Aorta (tissue), 5 donors: ENCODE data around the gene SAP130. TPM values are rescaled to one million over a fixed set of nuclear protein-coding genes. Genes with fewer than 3 reads are reported as not detected.

ENCODE experiments used
- ATAC-seq: fragments of 200-7000 bp; cut with Tn5 transposase; one replicate; pipeline ENCODE4 v1.9.1; 2022; ENCODE audit warnings: moderate library complexity; ENCODE audit not compliant: low FRiP score
- DNase-seq, 2 donors: peaks; one replicate each; pipeline ENCODE4 v3.0.0-alpha.2; 2020
- H3K27ac ChIP-seq, 2 donors: one replicate each; pipeline ENCODE4 v1.5.1; 2013; ENCODE audit warnings: low read length in 2 of 2, mild to moderate bottlenecking in 2 of 2, moderate library complexity in 2 of 2, control low read depth in 1 of 2, inconsistent platforms in 1 of 2, low read depth in 1 of 2
- H3K27me3 ChIP-seq, 2 donors: one replicate each; pipeline ENCODE4 v1.6.1; 2013; ENCODE audit warnings: control low read depth in 1 of 2, low read length in 1 of 2, mild to moderate bottlenecking in 1 of 2, moderate library complexity in 1 of 2; ENCODE audit not compliant: insufficient read depth in 2 of 2, control insufficient read depth in 1 of 2
- H3K36me3 ChIP-seq, 2 donors: one replicate each; pipeline ENCODE4 v1.6.1; 2013; ENCODE audit warnings: control low read depth in 1 of 2, low read length in 1 of 2, mild to moderate bottlenecking in 1 of 2; ENCODE audit not compliant: insufficient read depth in 2 of 2, control insufficient read depth in 1 of 2
- H3K4me1 ChIP-seq, 2 donors: one replicate each; pipeline ENCODE4 v1.6.1; 2013; ENCODE audit warnings: low read length in 2 of 2, control low read depth in 1 of 2, mild to moderate bottlenecking in 1 of 2, moderate library complexity in 1 of 2; ENCODE audit not compliant: insufficient read depth in 2 of 2, control insufficient read depth in 1 of 2
- H3K4me3 ChIP-seq, 2 donors: one replicate each; pipeline ENCODE4 v1.5.1; 2013; ENCODE audit warnings: low read length in 2 of 2, control low read depth in 1 of 2, mild to moderate bottlenecking in 1 of 2
- H3K9me3 ChIP-seq: one replicate; pipeline ENCODE4 v1.6.1; 2013; ENCODE audit warnings: mild to moderate bottlenecking, low read length; ENCODE audit not compliant: control insufficient read depth
- WGBS, 2 donors: extraction: QIAGEN DNeasy Blood & Tissue Kit; methylation state at CpG; one replicate each; pipeline ENCODE4 v1.1.7; 2013; 5-methylcytosine and 5-hydroxymethylcytosine counted together
- intact Hi-C, 2 donors: fragments of 100-400 bp; cut with DNase I; formaldehyde crosslinking; loops; one replicate each; pipeline versions ENCODE4 v1.14.2 to v1.15.0; 2022
- polyA plus RNA-seq, 2 donors: library from polyadenylated mRNA; stranded (reverse); fragments of 200-250 nt; gene quantifications; one replicate each; pipeline ENCODE4 v1.2.3, GENCODE V29; 2013
- total RNA-seq, 2 donors: library from RNA; stranded (reverse); fragmentation: NEBNext Ultra II Directional; extraction: Animal tissue kit (Norgen Biotek cat#: 25700); gene quantifications; one replicate each; pipeline ENCODE4 v1.2.1, GENCODE V29; 2021
- donor health status: healthy with polysubstance abuse.
- donor health status: Bipolar disorder and iron deficiency.
- donor health status: DM: no; HTN: no; CAD: no.
- donor health status: DM: no; HTN: no; CAD: no.
- donor health status: DM: yes; HTN: yes; CAD: no.

SAP130 gene
- total and polyA plus RNA-seq, 4 donors: 3.6 to 23.8 (median 16.3) TPM

DNA sequence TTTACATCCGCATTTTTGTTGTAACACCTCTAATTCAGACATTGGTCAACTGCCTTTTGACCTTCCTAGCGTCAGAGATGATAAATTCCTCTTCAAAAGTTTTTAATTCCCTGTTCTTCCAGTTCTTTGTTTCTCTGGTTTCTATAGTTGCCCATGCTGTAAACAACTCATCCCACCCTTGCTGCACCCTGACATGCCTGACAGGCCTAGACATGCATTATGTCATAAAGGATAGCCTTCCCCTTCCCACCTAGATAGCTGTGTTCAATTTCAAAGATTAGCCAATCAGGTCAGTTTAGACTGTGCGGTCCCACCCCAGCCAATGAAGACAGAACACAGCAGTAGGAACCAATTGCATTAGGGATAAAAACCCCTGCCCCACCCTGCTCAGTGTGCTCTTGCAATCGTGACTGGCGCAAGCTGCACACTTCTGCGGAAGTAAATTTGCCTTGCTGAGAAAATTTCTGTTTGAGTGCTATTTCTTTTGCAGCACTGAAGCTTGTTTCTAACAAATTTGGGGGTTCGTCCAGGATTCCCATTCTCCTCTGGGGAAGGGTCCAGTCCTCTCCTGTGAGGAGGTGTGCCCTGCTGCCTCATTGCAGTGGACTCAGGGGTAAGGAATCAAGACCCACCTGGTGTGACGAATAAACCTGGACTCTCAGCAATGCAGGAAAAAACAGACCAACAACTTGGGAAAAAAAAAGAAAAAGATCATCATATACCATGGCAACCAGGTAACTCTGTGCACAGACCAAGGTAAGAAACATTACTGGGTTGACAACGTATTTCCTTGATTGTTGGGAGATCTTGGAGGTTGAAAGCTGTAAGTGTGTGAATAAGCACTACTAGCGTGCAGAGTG is 9.1 kb upstream of the SAP130 start:
- DNase-seq: no peak
- no peak overlapping the region for H3K27ac ChIP-seq
- H3K27me3 ChIP-seq: no peaks in the 10 kb centered on the region
- no peaks in the 10 kb centered on the region for H3K4me1 ChIP-seq
- H3K9me3 ChIP-seq: peaks cover 3% of the 10 kb centered on the region
- intact Hi-C loops: no loop called here
- H3K36me3 ChIP-seq: no peaks in the 10 kb centered on the region
- H3K4me3 ChIP-seq: no peak overlapping the region
- ATAC-seq: no peak
- WGBS, 2 donors: 88 to 90% methylated on average over 10 of the region's 10 CpGs

DNA sequence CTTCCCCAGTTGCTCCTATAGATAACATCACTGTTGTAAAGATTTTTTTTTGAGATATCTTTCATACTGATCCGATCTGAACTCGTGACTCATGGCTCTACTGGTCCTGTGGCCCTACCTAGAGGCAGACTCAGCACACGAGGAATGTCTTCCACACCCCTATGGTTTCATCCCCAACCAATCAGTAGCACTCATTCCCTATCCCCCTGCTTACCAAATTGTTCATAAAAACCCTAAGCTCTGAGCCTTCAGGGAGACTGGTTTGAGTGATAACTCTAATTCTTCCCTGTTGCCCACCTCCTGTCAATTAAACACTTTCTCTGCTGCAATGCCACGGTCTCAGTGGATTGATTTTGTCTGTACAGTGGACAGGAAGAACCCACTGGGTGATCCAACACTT is 4.2 kb upstream of the SAP130 start:
- Histone ChIP-seq H3K9me3 (peaks cover under 1% of the 10 kb centered on the region), H3K4me3 (no peak overlapping the region), H3K27ac (no peak overlapping the region), H3K36me3 (no peaks in the 10 kb centered on the region), H3K27me3 (no peaks in the 10 kb centered on the region), H3K4me1 (no peaks in the 10 kb centered on the region)
- WGBS, 2 donors: 67 to 68% methylated on average over 4 of the region's 4 CpGs
- ATAC-seq (no peak), DNase-seq (no peak)
- intact Hi-C loops: no loop called here

DNA sequence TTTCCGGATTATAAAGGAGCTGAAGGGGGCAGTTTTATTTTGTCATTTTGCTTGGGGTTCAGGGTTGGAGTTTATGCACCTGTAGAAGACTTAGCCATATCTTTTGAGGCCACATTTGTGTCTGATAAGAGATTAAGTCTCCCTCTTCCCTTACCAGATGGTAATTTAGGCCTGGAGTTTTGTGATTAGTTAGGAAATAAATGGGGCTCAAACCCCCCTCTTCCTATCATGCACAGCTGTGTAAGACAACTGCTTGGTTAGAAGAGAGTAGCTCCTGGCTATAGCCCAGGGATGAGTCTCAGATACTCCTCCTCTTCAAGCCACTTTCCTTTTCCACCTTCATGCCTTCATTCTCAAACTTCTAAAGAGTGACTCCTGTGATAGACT is 802 bp upstream of the SAP130 start:
- Histone ChIP-seq H3K4me1 (no peaks in the 10 kb centered on the region), H3K36me3 (no peaks in the 10 kb centered on the region), H3K27ac (peak overlapping the region in 1 of 2 donors; percentile 0), H3K27me3 (no peaks in the 10 kb centered on the region), H3K9me3 (no peaks in the 10 kb centered on the region), H3K4me3 (peak overlapping the region in 1 of 2 donors; percentile 71)
- whole genome bisulfite sequencing, 2 donors: 0 to 2% methylated on average over 1 of the region's 1 CpG
- ATAC-seq: no peak
- intact Hi-C loops: loop anchor here (2.0 to 10.0 kb wide), 3 partner anchors 62 to 144 kb away; partner anchors contain the start of genes UGGT1 (in 2 of the 2) and AMMECR1L (in 1 of the 2)
- no peak for DNase-seq

DNA sequence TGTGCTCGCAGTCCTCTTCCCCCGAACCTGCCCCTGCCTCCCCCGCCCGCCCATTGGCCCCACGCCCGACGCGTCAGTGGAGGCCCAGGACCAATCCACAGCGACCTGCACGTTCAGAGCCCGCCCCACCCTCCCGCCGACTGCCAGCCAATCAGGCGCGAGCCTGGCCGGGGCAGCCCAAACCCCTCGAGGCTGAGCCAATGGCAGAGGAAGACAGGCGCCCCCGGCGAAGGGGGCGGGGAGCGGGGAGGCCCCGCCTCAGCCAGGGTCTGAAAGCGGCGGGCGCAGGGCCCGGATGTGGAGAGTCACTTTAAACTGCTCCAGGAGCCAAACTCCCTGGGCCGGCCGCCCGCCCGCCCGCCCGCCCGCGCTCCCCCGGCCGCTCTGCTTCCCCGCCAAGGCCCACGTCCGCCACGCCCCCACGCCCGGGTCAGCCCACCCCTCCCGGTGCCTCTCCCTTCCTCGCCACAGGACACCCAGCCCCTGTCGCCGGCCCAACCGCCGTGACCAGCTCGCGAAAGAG is 520 bp downstream of the SAP130 start:
- H3K27me3 ChIP-seq: no peaks in the 10 kb centered on the region
- peak overlapping the region; percentile 86 to 90 for H3K4me3 ChIP-seq
- H3K27ac ChIP-seq: peak overlapping the region in 1 of 2 donors; percentile 91
- 0 to 1% methylated on average over 26 to 51 of the region's 51 CpGs for WGBS, 2 donors
- ATAC-seq (peak; percentile 97), DNase-seq (peak; percentile 100)
- H3K36me3 ChIP-seq: no peaks in the 10 kb centered on the region
- no peaks in the 10 kb centered on the region for H3K4me1 ChIP-seq
- intact Hi-C loops: loop anchor here (5.0 to 10.0 kb wide), 2 partner anchors 65 to 143 kb away; partner anchors contain the start of genes AMMECR1L (in 1 of the 2) and UGGT1 (in 1 of the 2)
- no peaks in the 10 kb centered on the region for H3K9me3 ChIP-seq

DNA sequence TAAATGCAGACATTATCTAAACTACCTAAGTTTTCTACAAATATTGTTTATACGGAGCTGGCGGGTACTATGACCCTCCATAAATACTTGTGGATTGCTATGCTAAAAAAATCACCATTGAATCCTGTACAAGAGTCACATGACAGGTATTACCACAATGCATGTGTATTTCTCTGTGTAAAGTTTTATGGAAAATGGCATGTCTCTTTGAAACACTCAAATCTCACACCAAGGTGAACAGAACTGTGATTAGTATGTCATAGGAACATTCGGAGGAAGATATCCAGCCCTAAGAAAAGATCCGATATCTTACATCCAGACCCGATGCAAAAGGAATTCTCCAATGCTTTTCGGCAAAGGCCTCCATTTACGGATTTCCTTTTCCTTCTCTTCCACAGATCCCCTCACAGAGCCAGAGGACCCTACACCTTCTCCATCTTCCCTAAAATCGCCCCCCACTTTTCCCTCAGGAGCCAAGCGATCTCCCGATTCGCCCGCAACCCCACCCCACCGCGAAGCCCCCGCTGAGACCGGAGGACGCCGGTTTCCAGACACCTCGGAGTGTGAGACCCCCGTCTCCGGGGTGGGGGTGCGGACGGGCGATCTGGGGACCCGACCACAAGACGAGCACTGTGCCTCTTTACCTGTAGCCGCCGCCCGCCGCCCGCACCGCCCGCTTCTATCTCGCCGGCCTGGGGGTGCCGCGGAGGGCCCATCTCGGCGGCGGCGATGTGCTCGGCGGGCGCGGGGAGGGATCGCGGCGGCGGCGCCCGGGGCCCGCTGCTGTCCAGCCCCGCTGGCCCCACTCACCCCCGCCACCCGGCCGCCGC is 1.2 kb downstream of the SAP130 start:
- DNase-seq (no peak), ATAC-seq (no peak)
- intact Hi-C loops: loop anchor here (5.0 to 10.0 kb wide), 2 partner anchors 66 to 142 kb away; partner anchors contain the start of genes AMMECR1L (in 1 of the 2) and UGGT1 (in 1 of the 2)
- Histone ChIP-seq H3K36me3 (no peaks in the 10 kb centered on the region), H3K4me3 (peak overlapping the region; percentile 86 to 90), H3K9me3 (no peaks in the 10 kb centered on the region), H3K27ac (peak overlapping the region in 1 of 2 donors; percentile 23), H3K27me3 (no peaks in the 10 kb centered on the region), H3K4me1 (no peaks in the 10 kb centered on the region)
- 0 to 2% methylated on average over 45 to 57 of the region's 57 CpGs for WGBS, 2 donors

DNA sequence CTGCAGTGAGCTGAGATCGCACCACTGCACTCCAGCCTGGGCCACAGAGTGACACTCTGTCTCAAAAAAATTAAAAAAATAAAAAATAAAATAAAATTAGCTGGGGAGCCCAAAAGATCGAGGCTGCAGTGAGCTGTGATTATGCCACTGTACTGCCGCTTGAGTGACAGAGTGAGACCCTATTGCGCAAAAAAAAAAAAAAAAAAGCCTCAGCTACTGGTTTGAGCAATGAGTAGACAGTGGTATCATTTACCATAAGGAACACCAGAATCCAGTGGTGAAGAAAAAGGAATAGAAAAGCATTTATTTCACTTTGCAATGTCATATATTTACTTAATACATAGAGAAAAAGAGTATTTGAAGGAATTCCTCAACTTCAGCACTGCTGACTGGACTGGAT is 3.0 kb downstream of the SAP130 start:
- Histone ChIP-seq H3K4me1 (no peaks in the 10 kb centered on the region), H3K27me3 (no peaks in the 10 kb centered on the region), H3K27ac (no peak overlapping the region), H3K9me3 (no peaks in the 10 kb centered on the region), H3K4me3 (no peak overlapping the region), H3K36me3 (no peaks in the 10 kb centered on the region)
- intact Hi-C loops: loop anchor here (5.0 to 10.0 kb wide), 2 partner anchors 67 to 140 kb away; partner anchors contain the start of genes AMMECR1L (in 1 of the 2) and UGGT1 (in 1 of the 2)
- 91 to 97% methylated on average over 4 of the region's 4 CpGs for WGBS, 2 donors
- ATAC-seq (no peak), DNase-seq (no peak)

DNA sequence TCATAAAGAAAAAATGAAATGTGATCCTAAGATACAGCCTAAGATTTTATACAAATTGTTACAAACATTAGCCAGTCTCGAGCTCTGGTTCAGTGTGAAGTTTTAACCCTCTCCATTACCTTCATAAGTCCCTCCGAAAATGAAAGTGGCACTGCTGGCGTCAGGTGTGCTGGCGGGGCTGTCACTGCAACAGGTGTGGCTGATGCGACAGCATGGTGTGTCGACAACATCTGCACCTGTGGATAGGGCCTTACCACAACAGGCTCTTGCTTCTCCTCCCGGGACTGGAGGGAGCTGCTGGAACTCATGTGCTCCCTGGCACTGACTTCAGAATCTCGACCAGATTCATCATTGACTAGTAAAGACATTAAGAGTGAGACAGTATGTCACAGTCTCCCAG is 10.3 kb downstream of the SAP130 start:
- DNase-seq (no peak), ATAC-seq (no peak)
- Histone ChIP-seq H3K4me1 (no peaks in the 10 kb centered on the region), H3K9me3 (no peaks in the 10 kb centered on the region), H3K27me3 (no peaks in the 10 kb centered on the region), H3K4me3 (no peak overlapping the region), H3K27ac (no peak overlapping the region), H3K36me3 (peaks cover 1 to 15% of the 10 kb centered on the region in 2 donors)
- 85 to 87% methylated on average over 8 of the region's 8 CpGs for WGBS, 2 donors
- intact Hi-C loops: no loop called here

DNA sequence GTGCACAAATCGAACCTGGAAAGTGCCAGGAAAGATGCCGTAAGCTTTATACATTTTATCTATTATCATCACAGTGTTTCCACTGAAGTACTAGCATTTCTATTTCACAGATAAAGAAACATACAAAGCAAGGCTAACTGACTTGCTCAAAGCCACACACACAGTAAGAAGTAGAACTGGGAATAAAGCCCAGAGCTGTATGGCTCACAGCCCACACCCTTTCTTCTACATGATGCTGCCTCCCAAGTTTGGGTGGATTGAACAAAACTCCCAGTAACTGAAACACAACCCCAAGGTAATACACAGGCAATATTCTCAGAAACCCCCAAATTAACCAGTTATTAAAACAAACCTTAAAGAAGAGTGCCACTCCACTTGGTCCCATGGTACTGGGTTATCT is 11.2 kb downstream of the SAP130 start:
- no peaks in the 10 kb centered on the region for H3K9me3 ChIP-seq
- intact Hi-C loops: no loop called here
- 26 to 32% methylated on average over 2 of the region's 2 CpGs for WGBS, 2 donors
- no peak for DNase-seq
- H3K27ac ChIP-seq: no peak overlapping the region
- no peaks in the 10 kb centered on the region for H3K27me3 ChIP-seq
- no peaks in the 10 kb centered on the region for H3K4me1 ChIP-seq
- H3K4me3 ChIP-seq: no peak overlapping the region
- no peak for ATAC-seq
- peaks cover 4 to 17% of the 10 kb centered on the region in 2 donors for H3K36me3 ChIP-seq
